Measurements from ENCODE around the gene MAEA. TPM values are rescaled to one million over a fixed set of nuclear protein-coding genes. Genes with fewer than 3 reads are reported as not detected.

Gene MAEA
- total RNA-seq, 5 donors from 2014 or later (not counting 1 experiment from before 2014, with no cell fraction given) = 62.3 to 114 (median 87.2) TPM

- Mint-ChIP-seq H3K36me3 (peaks cover 20% of the 10 kb centered on the region), H3K4me1 (no peaks in the 10 kb centered on the region), H3K9me3 (no peaks in the 10 kb centered on the region), H3K4me3 (no peak overlapping the region), H3K27me3 (no peaks in the 10 kb centered on the region), H3K27ac (no peak overlapping the region)
- Histone ChIP-seq H3K4me3 (ENCODE audit: control insufficient read depth in 1 of 2, extremely low read depth in 1 of 2, low read length in 1 of 2) (no peak overlapping the region), H3K9me3 (no peaks in the 10 kb centered on the region), H3K4me1 (ENCODE audit: control insufficient read depth in 1 of 2, extremely low read depth in 1 of 2, insufficient read depth in 2 of 2, low read length in 2 of 2) (no peaks in the 10 kb centered on the region), H3K27me3 (replicated peaks in 1 of 2; ENCODE audit: control insufficient read depth in 2 of 2, extremely low read depth in 1 of 2, insufficient read depth in 2 of 2, low read length in 1 of 2) (no peaks in the 10 kb centered on the region), H3K27ac (ENCODE audit: low read length) (no peak overlapping the region), H3K36me3 (ENCODE audit: control insufficient read depth in 2 of 2, extremely low read depth in 1 of 2, insufficient read depth in 1 of 2, low read length in 1 of 2) (peaks cover 16 to 28% of the 10 kb centered on the region in 2 donors)
- CTCF ChIA-PET = no interaction called here
- POLR2A ChIA-PET = no interaction called here
- DNase-seq = no peak
- no peak for ATAC-seq (replicated peaks in 1 of 4)
- 90% methylated on average over 14 of the region's 19 CpGs for WGBS (ENCODE audit: insufficient coverage)
Measured at GRCh38 chr4:1377606-1378261, 88.0 kb downstream of the MAEA start.

- peaks cover 10% of the 10 kb centered on the region for H3K36me3 Mint-ChIP-seq
- H3K9me3 ChIP-seq = no peaks in the 10 kb centered on the region
- H3K27me3 ChIP-seq (replicated peaks in 1 of 2; ENCODE audit: control insufficient read depth in 2 of 2, extremely low read depth in 1 of 2, insufficient read depth in 2 of 2, low read length in 1 of 2) = no peaks in the 10 kb centered on the region
- 93% methylated on average over 24 of the region's 30 CpGs for WGBS (ENCODE audit: insufficient coverage)
- POLR2A ChIA-PET = no interaction called here
- H3K4me1 Mint-ChIP-seq = no peaks in the 10 kb centered on the region
- ATAC-seq (replicated peaks in 1 of 4) (no peak), DNase-seq (no peak)
- H3K36me3 ChIP-seq (ENCODE audit: control insufficient read depth in 2 of 2, extremely low read depth in 1 of 2, insufficient read depth in 1 of 2, low read length in 1 of 2) = peaks cover 20 to 25% of the 10 kb centered on the region in 2 donors
- no peak overlapping the region for H3K27ac ChIP-seq (ENCODE audit: low read length)
- H3K4me3 ChIP-seq (ENCODE audit: control insufficient read depth in 1 of 2, extremely low read depth in 1 of 2, low read length in 1 of 2) = no peak overlapping the region
- CTCF ChIA-PET = no interaction called here
- no peak overlapping the region for H3K27ac Mint-ChIP-seq
- no peaks in the 10 kb centered on the region for H3K27me3 Mint-ChIP-seq
- H3K4me3 Mint-ChIP-seq = no peak overlapping the region
- H3K9me3 Mint-ChIP-seq = no peaks in the 10 kb centered on the region
- H3K4me1 ChIP-seq (ENCODE audit: control insufficient read depth in 1 of 2, extremely low read depth in 1 of 2, insufficient read depth in 2 of 2, low read length in 2 of 2) = no peaks in the 10 kb centered on the region
Measured at GRCh38 chr4:1378559-1379231, 89.0 kb downstream of the MAEA start.

- ChIA-PET POLR2A (no interaction called here), CTCF (no interaction called here)
- Mint-ChIP-seq H3K4me3 (no peak overlapping the region), H3K27me3 (no peaks in the 10 kb centered on the region), H3K27ac (no peak overlapping the region), H3K4me1 (no peaks in the 10 kb centered on the region), H3K36me3 (peaks cover 6% of the 10 kb centered on the region), H3K9me3 (no peaks in the 10 kb centered on the region)
- H3K27ac ChIP-seq (ENCODE audit: low read length) = no peak overlapping the region
- 92% methylated on average over 25 of the region's 27 CpGs for WGBS (ENCODE audit: insufficient coverage)
- DNase-seq = peak in 1 of 35 experiments; percentile 2
- no peaks in the 10 kb centered on the region for H3K4me1 ChIP-seq (ENCODE audit: control insufficient read depth in 1 of 2, extremely low read depth in 1 of 2, insufficient read depth in 2 of 2, low read length in 2 of 2)
- H3K4me3 ChIP-seq (ENCODE audit: control insufficient read depth in 1 of 2, extremely low read depth in 1 of 2, low read length in 1 of 2) = no peak overlapping the region
- no peaks in the 10 kb centered on the region for H3K27me3 ChIP-seq (replicated peaks in 1 of 2; ENCODE audit: control insufficient read depth in 2 of 2, extremely low read depth in 1 of 2, insufficient read depth in 2 of 2, low read length in 1 of 2)
- ATAC-seq (replicated peaks in 1 of 4) = no peak
- H3K36me3 ChIP-seq (ENCODE audit: control insufficient read depth in 2 of 2, extremely low read depth in 1 of 2, insufficient read depth in 1 of 2, low read length in 1 of 2) = peaks cover 25 to 26% of the 10 kb centered on the region in 2 donors
- no peaks in the 10 kb centered on the region for H3K9me3 ChIP-seq
Measured at GRCh38 chr4:1379351-1379781, 89.7 kb downstream of the MAEA start.

GRCh38 chr4:1379801-1380331 lies 90.2 kb downstream of the MAEA start:
- H3K36me3 Mint-ChIP-seq = peaks cover 6% of the 10 kb centered on the region
- no peaks in the 10 kb centered on the region for H3K27me3 Mint-ChIP-seq
- H3K4me1 ChIP-seq (ENCODE audit: control insufficient read depth in 1 of 2, extremely low read depth in 1 of 2, insufficient read depth in 2 of 2, low read length in 2 of 2) = no peaks in the 10 kb centered on the region
- DNase-seq (no peak), ATAC-seq (replicated peaks in 1 of 4) (no peak)
- H3K4me1 Mint-ChIP-seq = no peaks in the 10 kb centered on the region
- CTCF ChIA-PET = no interaction called here
- peaks cover 23 to 31% of the 10 kb centered on the region in 2 donors for H3K36me3 ChIP-seq (ENCODE audit: control insufficient read depth in 2 of 2, extremely low read depth in 1 of 2, insufficient read depth in 1 of 2, low read length in 1 of 2)
- no peaks in the 10 kb centered on the region for H3K27me3 ChIP-seq (replicated peaks in 1 of 2; ENCODE audit: control insufficient read depth in 2 of 2, extremely low read depth in 1 of 2, insufficient read depth in 2 of 2, low read length in 1 of 2)
- POLR2A ChIA-PET = no interaction called here
- no peaks in the 10 kb centered on the region for H3K9me3 Mint-ChIP-seq
- H3K27ac Mint-ChIP-seq = no peak overlapping the region
- no peaks in the 10 kb centered on the region for H3K9me3 ChIP-seq
- H3K4me3 ChIP-seq (ENCODE audit: control insufficient read depth in 1 of 2, extremely low read depth in 1 of 2, low read length in 1 of 2) = no peak overlapping the region
- WGBS (ENCODE audit: insufficient coverage) = 94% methylated on average over 16 of the region's 31 CpGs
- no peak overlapping the region for H3K4me3 Mint-ChIP-seq
- no peak overlapping the region for H3K27ac ChIP-seq (ENCODE audit: low read length)

GRCh38 chr4:1380368-1381151 lies 90.9 kb downstream of the MAEA start:
- Histone ChIP-seq H3K4me1 (ENCODE audit: control insufficient read depth in 1 of 2, extremely low read depth in 1 of 2, insufficient read depth in 2 of 2, low read length in 2 of 2) (no peaks in the 10 kb centered on the region), H3K36me3 (ENCODE audit: control insufficient read depth in 2 of 2, extremely low read depth in 1 of 2, insufficient read depth in 1 of 2, low read length in 1 of 2) (peaks cover 22 to 28% of the 10 kb centered on the region in 2 donors), H3K27me3 (replicated peaks in 1 of 2; ENCODE audit: control insufficient read depth in 2 of 2, extremely low read depth in 1 of 2, insufficient read depth in 2 of 2, low read length in 1 of 2) (no peaks in the 10 kb centered on the region), H3K4me3 (ENCODE audit: control insufficient read depth in 1 of 2, extremely low read depth in 1 of 2, low read length in 1 of 2) (no peak overlapping the region), H3K27ac (ENCODE audit: low read length) (no peak overlapping the region), H3K9me3 (no peaks in the 10 kb centered on the region)
- ATAC-seq (replicated peaks in 1 of 4) = no peak
- Mint-ChIP-seq H3K4me1 (no peaks in the 10 kb centered on the region), H3K27me3 (no peaks in the 10 kb centered on the region), H3K4me3 (no peak overlapping the region), H3K36me3 (peaks cover 7% of the 10 kb centered on the region), H3K27ac (no peak overlapping the region), H3K9me3 (no peaks in the 10 kb centered on the region)
- WGBS (ENCODE audit: insufficient coverage) = 87% methylated on average over 34 of the region's 36 CpGs
- POLR2A ChIA-PET = no interaction called here
- DNase-seq = no peak
- CTCF ChIA-PET = no interaction called here

- peaks cover 16 to 27% of the 10 kb centered on the region in 2 donors for H3K36me3 ChIP-seq (ENCODE audit: control insufficient read depth in 2 of 2, extremely low read depth in 1 of 2, insufficient read depth in 1 of 2, low read length in 1 of 2)
- 94% methylated on average over 11 of the region's 12 CpGs for WGBS (ENCODE audit: insufficient coverage)
Measured at GRCh38 chr4:1381181-1381621, 91.5 kb downstream of the MAEA start.

More at GRCh38 chr4:1381181-1381621, 91.5 kb downstream of the MAEA start:
- Histone ChIP-seq H3K27me3 (replicated peaks in 1 of 2; ENCODE audit: control insufficient read depth in 2 of 2, extremely low read depth in 1 of 2, insufficient read depth in 2 of 2, low read length in 1 of 2) (no peaks in the 10 kb centered on the region), H3K4me1 (ENCODE audit: control insufficient read depth in 1 of 2, extremely low read depth in 1 of 2, insufficient read depth in 2 of 2, low read length in 2 of 2) (no peaks in the 10 kb centered on the region), H3K4me3 (ENCODE audit: control insufficient read depth in 1 of 2, extremely low read depth in 1 of 2, low read length in 1 of 2) (no peak overlapping the region), H3K9me3 (no peaks in the 10 kb centered on the region), H3K27ac (ENCODE audit: low read length) (no peak overlapping the region)
- Mint-ChIP-seq H3K9me3 (no peaks in the 10 kb centered on the region), H3K27ac (no peak overlapping the region), H3K4me3 (no peak overlapping the region), H3K27me3 (no peaks in the 10 kb centered on the region), H3K36me3 (peaks cover 13% of the 10 kb centered on the region), H3K4me1 (no peaks in the 10 kb centered on the region)
- CTCF ChIA-PET = no interaction called here
- POLR2A ChIA-PET = no interaction called here
- no peak for DNase-seq
- no peak for ATAC-seq (replicated peaks in 1 of 4)

Measured in T-cell (primary cell).